Right lobe of liver (tissue), 4 donors: ENCODE measurements around the gene AQP1.

Experiments used
- CTCF ChIP-seq, 4 donors: fragments of 200-600 bp in 3 of 4; fragments of 450-650 bp in 1 of 4; IDR thresholded peaks; one replicate each; pipeline versions ENCODE4 v1.5.1 to v1.8.0; 2016 to 2022; ENCODE audit warnings: antibody characterized with exemption in 4 of 4, mild to moderate bottlenecking in 2 of 4
- POLR2A ChIP-seq: fragments of 450-650 bp; IDR thresholded peaks from one replicate; pipeline ENCODE4 v1.6.1; 2017; ENCODE audit warnings: antibody characterized with exemption, mild to moderate bottlenecking
- donor health status: DM: no; HTN: no; CAD: no.
- donor health status: DM: no; HTN: no; CAD: no.
- donor health status: DM: no; HTN: yes; CAD: no.

- TF ChIP-seq POLR2A = no peak
- TF ChIP-seq CTCF (IDR thresholded peaks at IDR 0.05) = no peak
Observed at GRCh38 chr7:30873207-30873606, 38.4 kb upstream of the AQP1 start.
